ENCODE data around the gene TFPT.

GRCh38 chr19:54062643-54063042 lies 52.8 kb downstream of the TFPT start:
- TF ChIP-seq CTCF (IDR thresholded peaks at IDR 0.05) = no peak
- no peak for TF ChIP-seq POLR2A (IDR thresholded peaks at IDR 0.05)
- TF ChIP-seq EP300 (IDR thresholded peaks at IDR 0.05) = no peak

Data from ovary (tissue), 3 donors.